ENCODE data around the gene MRPL12. TPM values are rescaled to one million over a fixed set of nuclear protein-coding genes. Genes with fewer than 3 reads are reported as not detected.

The MRPL12 gene
- total and polyA plus RNA-seq, 9 of the 15 experiments (the other 6 are each of a cell fraction or from before 2014, with no cell fraction given): 0.94 to 338 (median 100) TPM

GRCh38 chr17:81665205-81666091 lies 37.7 kb upstream of the MRPL12 start (continued):
- TF ChIP-seq ZNF239 (CRISPR knock-in tag; IDR thresholded peaks at IDR 0.05) (peak; percentile 73), CEBPB (tag; IDR thresholded peaks at IDR 0.05) (peak; percentile 69; the same call in 1 of the 2 replicates), JUND (IDR thresholded peaks at IDR 0.05; ENCODE audit: borderline replicate concordance, low read depth, low read length) (no peak), JUND (tag; IDR thresholded peaks at IDR 0.05; ENCODE audit: borderline replicate concordance, low read depth, low read length) (peak; percentile 59; the same call in 1 of the 3 replicates), ZFPM2 (CRISPR knock-in tag; IDR thresholded peaks at IDR 0.05) (no peak), ZEB2 (IDR thresholded peaks at IDR 0.05) (no peak), ELF4 (CRISPR knock-in tag; IDR thresholded peaks at IDR 0.05) (peak; percentile 79), IRF9 (tag; IDR thresholded peaks at IDR 0.05) (0 out of 2 replicates have a peak, but pooled peaks have one; percentile 78), CHCHD3 (CRISPR knock-in tag; IDR thresholded peaks at IDR 0.05) (0 out of 2 replicates have a peak, but pooled peaks have one; percentile 60), RAD21 (CRISPR knock-in tag; conservative IDR thresholded peaks at IDR 0.05 in 1 of 2, IDR thresholded peaks at IDR 0.05 in 1 of 2) (no peak), CHD2 (IDR thresholded peaks at IDR 0.05; ENCODE audit: low read depth, low read length) (no peak), TOE1 (IDR thresholded peaks at IDR 0.05; ENCODE audit: borderline replicate concordance) (no peak; the same call in 1 of the 2 replicates), TOE1 (CRISPR knock-in tag; IDR thresholded peaks at IDR 0.05; ENCODE audit: borderline replicate concordance, low read depth) (no peak), THAP7 (CRISPR knock-in tag; IDR thresholded peaks at IDR 0.05) (no peak), SNAPC5 (CRISPR knock-in tag; IDR thresholded peaks at IDR 0.05) (no peak), CHD4 (IDR thresholded peaks at IDR 0.05; ENCODE audit: insufficient read depth, insufficient replicate concordance, low read depth, low read length, poor library complexity, severe bottlenecking) (no peak), ZNF143 (CRISPR knock-in tag; IDR thresholded peaks at IDR 0.05) (no peak), IFI16 (CRISPR knock-in tag; IDR thresholded peaks at IDR 0.05) (no peak), TEAD1 (CRISPR knock-in tag; IDR thresholded peaks at IDR 0.05) (peak in 1 of 2 experiments; percentile 80; a peak in 2 of 4 replicates), RFX7 (CRISPR knock-in tag; IDR thresholded peaks at IDR 0.05) (peak; percentile 67; the same call in 1 of the 2 replicates), ZNF324 (CRISPR knock-in tag; IDR thresholded peaks at IDR 0.05) (no peak), CEBPZ (IDR thresholded peaks at IDR 0.05; ENCODE audit: borderline replicate concordance, low read depth, low read length) (no peak), FOXA1 (IDR thresholded peaks at IDR 0.05; ENCODE audit: borderline replicate concordance) (no peak)
